Activated T-helper 1 cell treated with Interleukin-2 at 50 U/mL for 16 hours (primary cell): ENCODE measurements around the gene PPL.

Experiments
- DNase-seq: peaks from one replicate; pipeline ENCODE4 v3.0.0-alpha.2; 2020; ENCODE audit warnings: low read depth

PPL gene

GRCh38 chr16:4862639-4863038, 74.3 kb downstream of the PPL start:
- no peak for DNase-seq

GRCh38 chr16:4860727-4861342, 76.1 kb downstream of the PPL start:
- no peak for DNase-seq

- no peak for DNase-seq
Measured at GRCh38 chr16:4859900-4860255, 77.1 kb downstream of the PPL start.

GRCh38 chr16:4859190-4859899, 77.6 kb downstream of the PPL start:
- no peak for DNase-seq

GRCh38 chr16:4855804-4856203, 81.1 kb downstream of the PPL start:
- DNase-seq = no peak

- DNase-seq = no peak
Measured at GRCh38 chr16:4855371-4855770, 81.6 kb downstream of the PPL start.

GRCh38 chr16:4852221-4852872, 84.6 kb downstream of the PPL start:
- DNase-seq = no peak

GRCh38 chr16:4850211-4850610, 86.7 kb downstream of the PPL start:
- DNase-seq = no peak

GRCh38 chr16:4847774-4848587, 89.0 kb downstream of the PPL start:
- peak; percentile 10 for DNase-seq

GRCh38 chr16:4846901-4847773, 89.8 kb downstream of the PPL start, which contains the start of the genes GLYR1 and UBN1:
TSS of gene GLYR1 (minus strand) at chr16:4847288. CDS start at chr16:4847265, 23 bp downstream.
TSS of gene UBN1 (plus strand) at chr16:4847481. CDS start at chr16:4852918, 5,437 bp downstream.
- peak; percentile 99 for DNase-seq

- no peak for DNase-seq
Measured at GRCh38 chr16:4846503-4846900, 90.4 kb downstream of the PPL start.

GRCh38 chr16:4840984-4841383, 96.0 kb downstream of the PPL start:
- DNase-seq = no peak

GRCh38 chr16:4839942-4840341, 97.0 kb downstream of the PPL start:
- no peak for DNase-seq

GRCh38 chr16:4837733-4838501, 99.0 kb downstream of the PPL start:
- DNase-seq = no peak

GRCh38 chr16:4836727-4837126, 100.2 kb downstream of the PPL start:
- no peak for DNase-seq

- no peak for DNase-seq
Measured at GRCh38 chr16:4833584-4833983, 103.4 kb downstream of the PPL start.

- DNase-seq = no peak
Measured at GRCh38 chr16:4832698-4833343, 104.1 kb downstream of the PPL start.
